NCI-H2196 treated with DMSO at 0.1 percent for 48 hours (cell line): ENCODE results near the gene KIF26A.

ENCODE experiments used
- DNase-seq: peaks from one replicate; lab custom pipeline; 2025; ENCODE audit not compliant: unreplicated experiment; lab: John Stamatoyannopoulos, UW

The KIF26A gene

GRCh38 chr14:104112113-104112505, 26.3 kb upstream of the KIF26A start:
- no peak for DNase-seq

GRCh38 chr14:104112609-104113571, 25.5 kb upstream of the KIF26A start:
- DNase-seq = no peak

- no peak for DNase-seq
These were observed 24.6 kb upstream of the KIF26A start for GRCh38 chr14:104113631-104114420.

- no peak for DNase-seq
These were observed 23.8 kb upstream of the KIF26A start for GRCh38 chr14:104114421-104115130.

- no peak for DNase-seq
These were observed 23.2 kb upstream of the KIF26A start for GRCh38 chr14:104115131-104115600.

DNA sequence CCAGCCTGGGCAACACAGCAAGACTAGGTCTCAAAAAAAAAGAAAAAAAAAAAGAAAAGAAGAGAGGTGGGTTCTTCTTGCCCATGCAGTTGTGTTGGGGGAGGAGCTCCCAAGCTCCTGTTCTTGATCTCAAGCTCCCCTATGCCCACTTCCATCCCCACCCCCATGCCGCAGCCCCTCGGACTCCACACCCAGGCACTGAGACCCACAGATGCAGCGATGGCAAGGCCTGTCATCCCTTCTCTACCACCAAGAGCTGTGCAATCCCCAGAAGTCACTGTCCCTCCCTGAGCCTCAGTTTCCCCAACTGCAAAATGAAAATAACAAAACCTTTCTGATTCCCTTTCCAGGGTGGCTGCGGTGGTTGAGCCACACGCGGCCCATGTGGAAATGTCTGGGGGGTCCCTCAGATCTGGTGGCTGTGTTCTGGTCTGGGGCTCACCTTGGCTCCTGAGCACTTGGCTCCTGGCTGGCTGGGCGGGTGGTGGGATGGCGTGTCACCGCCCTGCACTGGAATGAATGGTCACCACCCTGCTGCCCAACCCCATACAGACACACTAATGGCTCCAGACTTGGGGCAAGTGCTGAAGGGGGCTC, 22.6 kb upstream of the KIF26A start:
- no peak for DNase-seq

- DNase-seq = no peak
These were observed 22.1 kb upstream of the KIF26A start for GRCh38 chr14:104116288-104116755.

DNA sequence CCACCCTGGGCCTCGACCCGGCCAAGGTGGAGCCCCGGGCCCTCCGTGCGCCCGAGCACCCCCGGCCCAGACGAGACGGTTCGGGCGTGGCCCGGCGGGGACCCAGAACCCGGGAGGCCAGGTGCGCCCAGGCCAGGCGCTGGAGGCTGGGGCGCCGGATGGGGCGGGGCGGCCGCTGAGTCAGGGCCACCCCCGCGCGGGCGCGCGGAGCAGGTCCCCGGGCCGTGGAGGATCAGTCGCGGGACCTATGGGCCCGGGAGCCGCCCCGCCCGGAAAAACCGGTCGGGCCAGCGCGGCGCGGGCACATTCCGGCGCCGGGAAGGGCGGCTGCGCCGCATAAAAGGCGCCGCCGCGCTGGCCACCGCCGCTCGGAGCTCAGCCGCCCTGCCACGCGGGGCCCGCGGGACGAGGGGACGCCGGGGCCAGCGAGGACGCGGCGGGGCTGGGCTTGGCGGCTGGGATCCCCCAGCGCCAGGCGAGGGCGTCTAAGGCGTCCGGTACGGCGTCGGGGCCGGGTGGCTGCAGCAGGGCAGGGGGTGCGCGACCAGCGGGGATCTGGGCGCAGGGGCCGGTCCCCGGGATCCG, 21.5 kb upstream of the KIF26A start:
- no peak for DNase-seq

DNA sequence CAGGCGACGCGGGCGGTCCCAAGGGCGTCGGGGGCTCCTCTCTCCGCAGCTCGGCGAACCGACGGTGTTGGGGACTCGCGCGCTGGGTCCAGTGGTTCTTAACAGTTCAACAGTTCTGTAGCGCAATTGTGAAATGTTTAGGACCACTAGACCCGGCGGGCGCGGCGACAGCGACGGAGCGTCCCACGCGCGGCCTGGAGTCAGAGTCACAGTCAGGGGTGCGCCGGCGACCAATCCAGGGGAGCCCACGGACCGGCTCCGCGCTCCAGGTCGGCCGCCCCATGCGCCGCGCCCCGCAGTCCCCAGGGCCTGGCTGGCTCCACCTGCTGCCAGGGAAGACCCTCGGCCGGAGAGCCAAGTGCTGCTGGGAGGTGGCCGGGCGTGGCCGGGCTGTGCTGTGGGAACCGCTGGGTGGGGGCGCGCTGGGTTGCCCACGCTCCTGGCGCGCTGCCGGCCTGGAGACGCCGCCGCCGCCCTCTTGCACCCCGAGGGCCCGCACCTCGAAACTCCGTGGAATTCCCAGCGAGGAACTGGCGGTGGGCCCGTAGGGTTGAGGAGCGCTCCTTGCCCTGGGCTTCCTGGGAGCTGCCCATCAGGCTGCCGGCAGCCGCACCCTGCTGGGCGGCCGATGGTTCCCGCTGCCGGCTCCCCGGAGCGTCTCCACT, 20.9 kb upstream of the KIF26A start:
- no peak for DNase-seq

DNA sequence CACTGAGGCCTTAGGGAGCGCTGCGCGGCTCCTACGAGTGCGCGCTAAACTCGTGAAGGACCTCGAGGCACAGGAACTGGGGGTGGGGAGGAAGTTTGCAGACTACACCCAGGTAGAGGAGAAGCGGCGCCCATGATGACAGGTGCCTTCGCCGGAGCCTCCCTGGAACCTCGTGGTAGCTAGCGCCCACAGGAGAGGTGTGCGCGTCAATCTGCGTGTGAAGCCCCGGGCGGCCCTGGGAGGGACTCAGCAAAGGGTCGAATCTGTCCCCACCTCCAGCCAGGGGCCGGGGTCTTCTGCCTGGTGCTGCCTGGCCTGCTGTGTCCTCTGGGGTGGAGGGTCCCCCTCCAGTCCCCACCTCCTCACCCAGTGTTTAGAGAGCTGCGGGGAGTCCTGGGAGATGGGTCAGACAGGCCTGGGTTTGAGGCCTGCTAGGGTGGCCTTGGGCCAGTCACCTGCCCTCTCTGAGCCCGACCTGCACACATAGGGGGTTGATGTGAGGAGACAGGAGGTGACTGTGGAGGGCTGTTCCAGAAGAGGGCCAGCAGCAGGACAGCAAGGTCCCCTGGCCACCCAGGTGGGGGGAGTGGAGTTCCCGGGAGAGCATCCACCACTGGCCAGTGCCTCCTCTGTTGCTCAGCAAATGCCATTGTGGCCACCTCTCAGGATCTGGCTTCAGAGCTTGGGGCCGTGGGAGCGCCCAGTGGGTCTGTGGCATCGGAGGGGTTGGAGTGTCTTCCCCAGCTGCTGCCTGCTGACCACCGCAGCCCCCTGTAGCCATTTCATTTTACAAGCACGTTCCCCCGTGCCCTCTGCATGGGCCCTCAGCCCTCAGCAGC, 20.2 kb upstream of the KIF26A start:
- DNase-seq = no peak

DNA sequence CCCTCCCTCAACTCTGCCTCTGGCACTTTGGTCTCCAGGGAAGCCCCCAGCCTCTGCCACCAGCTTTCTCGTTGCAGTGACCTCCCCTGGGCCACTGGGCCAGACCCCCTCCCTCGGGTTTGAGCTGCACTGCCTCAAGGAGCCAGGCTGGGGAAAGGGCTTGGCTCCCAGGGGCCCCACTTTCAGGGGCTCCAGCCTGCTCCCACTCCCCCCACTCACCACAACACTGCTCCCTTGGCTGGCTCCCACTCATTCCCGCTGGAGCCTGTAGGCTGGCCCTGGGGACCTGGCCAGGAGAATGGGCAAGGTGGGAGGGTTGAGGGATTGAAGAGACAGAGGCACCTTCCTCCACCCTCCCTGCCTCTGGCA, 19.3 kb upstream of the KIF26A start:
- DNase-seq = no peak

DNA sequence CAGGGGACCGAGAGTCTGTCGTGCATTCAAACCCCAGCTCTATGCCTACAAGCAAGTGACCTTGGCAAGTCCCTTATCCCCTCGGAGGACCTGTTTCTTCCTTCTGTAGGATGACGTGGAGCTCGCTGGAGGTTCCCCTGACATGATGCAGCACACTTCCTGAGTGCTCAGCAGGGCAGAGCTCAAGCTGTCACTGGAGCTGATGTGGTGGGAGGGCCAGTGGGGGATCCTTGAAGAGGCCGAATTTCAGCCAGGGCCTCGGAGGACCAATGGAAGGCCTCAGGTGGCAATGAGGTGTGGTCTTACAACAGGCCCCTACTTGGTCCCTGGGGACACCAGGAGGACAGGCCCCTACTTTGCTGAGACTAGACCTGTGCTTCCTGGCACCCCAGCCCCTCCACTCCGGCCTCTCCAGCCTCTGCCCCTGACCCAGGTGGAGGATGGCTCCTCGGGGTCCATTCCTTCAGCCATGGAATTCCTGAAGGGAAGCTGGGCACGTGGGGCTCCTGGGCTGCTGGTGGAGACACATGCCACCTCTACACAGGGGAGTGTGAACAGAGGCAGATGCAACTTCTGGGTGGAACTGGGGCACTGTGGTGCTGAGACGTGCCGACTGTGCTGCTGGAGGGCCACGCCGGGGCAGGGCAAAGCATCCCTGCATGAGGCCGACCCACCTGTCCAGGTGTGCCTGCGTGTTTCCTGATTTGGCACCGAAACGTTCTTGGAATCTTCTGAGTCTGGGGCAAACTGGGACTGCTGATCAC, 18.7 kb upstream of the KIF26A start:
- no peak for DNase-seq

DNA sequence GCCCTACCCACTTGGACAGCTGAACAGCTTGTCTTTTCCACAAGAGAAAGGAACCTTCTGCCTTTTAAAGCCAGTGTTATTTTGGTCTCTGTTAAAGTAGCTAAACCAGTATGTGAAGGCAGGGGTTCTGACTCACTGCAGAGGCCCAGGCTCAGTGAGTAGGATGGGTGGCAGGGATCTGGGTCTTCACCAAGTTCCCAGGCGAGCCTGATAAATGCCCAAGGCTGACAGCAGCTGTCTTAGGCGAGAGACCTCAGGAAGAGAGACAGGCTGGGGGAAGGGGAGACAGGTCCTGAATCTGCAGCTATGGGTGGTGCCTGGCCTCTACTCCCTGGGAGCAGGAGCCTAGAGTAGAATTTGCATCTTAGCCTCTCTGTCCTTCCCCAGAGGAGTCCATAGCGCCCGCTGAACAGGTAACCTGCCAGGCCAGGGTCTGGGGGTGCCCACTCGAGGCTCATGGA, 18.1 kb upstream of the KIF26A start:
- no peak for DNase-seq

- no peak for DNase-seq
These were observed 17.2 kb upstream of the KIF26A start for GRCh38 chr14:104121142-104121541.

DNA sequence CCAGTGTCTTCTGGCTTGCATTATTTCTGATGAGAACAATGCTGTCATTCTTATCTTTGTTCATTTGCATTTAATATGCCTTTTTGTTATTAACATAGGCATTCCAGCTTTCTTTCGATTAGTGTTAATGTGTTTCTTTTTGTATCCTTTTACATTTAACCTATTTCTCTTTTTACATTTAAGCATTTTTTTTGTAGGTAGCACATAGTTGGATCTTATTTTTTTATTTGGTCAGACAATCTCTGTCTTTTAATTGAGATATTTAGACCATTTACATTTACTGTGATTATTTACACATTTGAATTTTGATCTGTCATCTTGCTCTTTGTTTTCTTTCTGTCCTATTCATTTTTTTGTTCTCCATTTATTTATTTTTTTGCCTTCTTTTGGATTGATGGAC, 14.5 kb upstream of the KIF26A start:
- no peak for DNase-seq

DNA sequence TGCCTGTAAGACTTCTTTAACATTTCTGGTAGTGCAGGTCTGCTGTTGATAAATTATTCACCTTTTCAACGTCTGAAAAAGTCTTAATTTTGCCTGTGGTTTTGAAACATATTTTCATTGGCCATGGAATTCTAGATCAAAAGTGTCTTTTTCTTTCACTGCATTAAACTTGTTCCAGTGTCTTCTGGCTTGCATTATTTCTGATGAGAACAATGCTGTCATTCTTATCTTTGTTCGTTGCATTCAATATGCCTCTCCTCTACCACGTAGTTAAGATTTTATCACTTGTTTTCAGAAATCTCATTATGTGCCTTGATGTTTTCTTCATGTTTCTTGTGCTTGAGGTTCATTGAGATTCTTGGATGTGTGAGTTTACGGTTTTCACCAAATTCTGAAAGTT, 13.4 kb upstream of the KIF26A start:
- no peak for DNase-seq

DNA sequence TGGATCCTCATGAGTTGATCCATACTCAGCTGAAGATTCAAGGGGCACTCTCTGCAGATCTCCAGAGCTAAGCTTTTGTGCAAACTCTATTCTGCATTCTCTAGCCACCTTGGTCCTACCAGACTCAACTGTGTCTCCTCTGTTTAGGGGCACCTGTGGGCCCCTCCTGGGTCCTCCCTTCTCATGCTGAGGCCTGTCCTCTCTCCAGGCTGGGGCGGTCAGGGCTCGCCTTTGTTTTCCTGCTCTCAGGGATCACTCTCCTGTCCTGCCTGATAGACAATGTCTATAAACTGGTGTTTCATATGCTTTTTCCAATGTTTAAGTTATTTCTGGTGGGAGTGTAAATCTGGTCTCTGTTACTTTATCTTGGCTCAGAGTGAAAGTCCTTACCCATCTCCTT, 11.6 kb upstream of the KIF26A start:
- DNase-seq = no peak

DNA sequence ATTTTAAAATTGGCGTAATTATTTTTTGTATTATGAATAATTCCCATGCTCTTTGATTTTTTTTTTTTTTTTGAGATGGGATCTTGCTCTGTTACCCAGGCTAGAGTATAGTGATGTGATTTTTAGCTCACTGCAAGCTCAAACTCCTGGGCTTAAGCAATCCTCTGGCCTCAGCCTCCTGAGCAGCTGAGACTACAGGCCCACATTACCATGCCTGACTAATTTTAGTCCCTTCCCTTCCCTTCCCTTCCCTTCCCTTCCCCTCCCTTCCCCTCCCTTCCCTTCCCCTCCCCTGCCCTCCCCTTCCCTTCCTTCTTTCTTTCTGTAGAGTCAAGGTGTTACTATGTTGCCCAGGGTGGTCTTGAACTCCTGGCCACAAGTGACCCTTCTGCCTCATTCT, 9.4 kb upstream of the KIF26A start:
- no peak for DNase-seq
